Fibroblast of lung (primary cell): Measurements from ENCODE around the gene FKBP10. TPM values are rescaled to one million over a fixed set of nuclear protein-coding genes. Genes with fewer than 3 reads are reported as not detected.

Source experiments
- DNase-seq, 2 donors: peaks; one replicate each; pipeline versions ENCODE4 v3.0.0 to v3.0.0-alpha.2; 2010; ENCODE audit warnings: low read depth in 2 of 2
- H2AFZ ChIP-seq: 2 replicates; pipeline ENCODE4 v1.5.1; 2012; ENCODE audit warnings: low read length, control low read depth, inconsistent platforms
- H3K27ac ChIP-seq: 2 replicates; pipeline ENCODE4 v1.5.1; 2011; ENCODE audit warnings: low read length, control low read depth; ENCODE audit not compliant: insufficient read depth
- H3K27me3 ChIP-seq: 2 replicates; pipeline ENCODE4 v1.5.1; 2011; ENCODE audit warnings: mild to moderate bottlenecking, low read length; ENCODE audit not compliant: control insufficient read depth, insufficient read depth
- H3K36me3 ChIP-seq: 2 replicates; pipeline ENCODE4 v1.5.1; 2011; ENCODE audit warnings: low read length; ENCODE audit not compliant: control insufficient read depth, insufficient read depth
- H3K4me1 ChIP-seq: 2 replicates; pipeline ENCODE4 v1.5.1; 2011; ENCODE audit warnings: low read length; ENCODE audit not compliant: control insufficient read depth, insufficient read depth; ENCODE audit errors: extremely low read depth
- H3K4me2 ChIP-seq: 2 replicates; pipeline ENCODE4 v1.5.1; 2011; ENCODE audit warnings: low read length, control low read depth; ENCODE audit not compliant: insufficient read depth; ENCODE audit errors: extremely low read depth
- H3K4me3 ChIP-seq, 4 experiments: fragments of 200-600 bp in 1 of 4; sonication (generic) in 1 of 4; replicated peaks in 1 of 4; 2 replicates each; pipeline ENCODE4 v1.5.1; 2011 to 2016; ENCODE audit warnings: low read length in 4 of 4, low read depth in 3 of 4, mild to moderate bottlenecking in 3 of 4, control low read depth in 2 of 4, inconsistent platforms in 1 of 4, mixed read lengths in 1 of 4; ENCODE audit not compliant: insufficient read depth in 1 of 4; ENCODE audit errors: control extremely low read depth in 1 of 4
- H3K79me2 ChIP-seq: 2 replicates; pipeline ENCODE4 v1.5.1; 2012; ENCODE audit warnings: mild to moderate bottlenecking, low read length, inconsistent platforms; ENCODE audit not compliant: control insufficient read depth, insufficient read depth
- H3K9ac ChIP-seq: 2 replicates; pipeline ENCODE4 v1.5.1; 2011; ENCODE audit warnings: mild to moderate bottlenecking, low read length, control low read depth; ENCODE audit not compliant: insufficient read depth
- H3K9me3 ChIP-seq: 2 replicates; pipeline ENCODE4 v1.5.1; 2012; ENCODE audit warnings: low read depth, low read length; ENCODE audit not compliant: control insufficient read depth, insufficient read depth
- H4K20me1 ChIP-seq: 2 replicates; pipeline ENCODE4 v1.5.1; 2011; ENCODE audit warnings: low read length; ENCODE audit not compliant: control insufficient read depth, insufficient read depth; ENCODE audit errors: extremely low read depth
- EZH2 ChIP-seq: IDR thresholded peaks from 2 replicates; pipeline ENCODE4 v1.5.1; 2012; ENCODE audit warnings: low read length, control low read depth, mild to moderate bottlenecking; ENCODE audit errors: missing control alignments
- polyA plus RNA-seq, 2 donors: library from polyadenylated mRNA; depleted of rRNA in 1 of 2; stranded (reverse) in 1 of 2; unstranded in 1 of 2; fragments of >200 nt; gene quantifications; 2 replicates each; pipeline ENCODE4 v1.2.1, GENCODE V29; 2011 to 2012; ENCODE audit warnings: missing spikeins in 1 of 2
- total RNA-seq: library from RNA; depleted of rRNA; stranded (reverse); fragments of >200 nt; gene quantifications from 2 replicates; pipeline ENCODE4 v1.2.1, GENCODE V29; 2014
- TF ChIP-seq, protein P1 (sequence below), 2 donors: IDR thresholded peaks in 1 of 2; conservative IDR thresholded peaks in 1 of 2; 1 replicate in 1 of 2; 2 replicates in 1 of 2; pipeline ENCODE4 v1.5.1; 2011 to 2012; ENCODE audit warnings: low read length in 2 of 2, control low read depth in 1 of 2, inconsistent platforms in 1 of 2, low read depth in 1 of 2, mild to moderate bottlenecking in 1 of 2

FKBP10 gene
- total and polyA plus RNA-seq, 2 donors (not counting 1 experiment from before 2014, with no cell fraction given) = 182 to 242 TPM

GRCh38 chr17:41822216-41823140 lies 9.7 kb downstream of the FKBP10 start:
- no peaks in the 10 kb centered on the region for H4K20me1 ChIP-seq
- no peak overlapping the region for H3K4me3 ChIP-seq
- H3K36me3 ChIP-seq = peaks cover 22% of the 10 kb centered on the region
- no peak overlapping the region for H3K9ac ChIP-seq
- no peaks in the 10 kb centered on the region for H3K27me3 ChIP-seq
- H2AFZ ChIP-seq = no peak overlapping the region
- TF ChIP-seq EZH2 = no peak
- TF ChIP-seq, protein P1, sequence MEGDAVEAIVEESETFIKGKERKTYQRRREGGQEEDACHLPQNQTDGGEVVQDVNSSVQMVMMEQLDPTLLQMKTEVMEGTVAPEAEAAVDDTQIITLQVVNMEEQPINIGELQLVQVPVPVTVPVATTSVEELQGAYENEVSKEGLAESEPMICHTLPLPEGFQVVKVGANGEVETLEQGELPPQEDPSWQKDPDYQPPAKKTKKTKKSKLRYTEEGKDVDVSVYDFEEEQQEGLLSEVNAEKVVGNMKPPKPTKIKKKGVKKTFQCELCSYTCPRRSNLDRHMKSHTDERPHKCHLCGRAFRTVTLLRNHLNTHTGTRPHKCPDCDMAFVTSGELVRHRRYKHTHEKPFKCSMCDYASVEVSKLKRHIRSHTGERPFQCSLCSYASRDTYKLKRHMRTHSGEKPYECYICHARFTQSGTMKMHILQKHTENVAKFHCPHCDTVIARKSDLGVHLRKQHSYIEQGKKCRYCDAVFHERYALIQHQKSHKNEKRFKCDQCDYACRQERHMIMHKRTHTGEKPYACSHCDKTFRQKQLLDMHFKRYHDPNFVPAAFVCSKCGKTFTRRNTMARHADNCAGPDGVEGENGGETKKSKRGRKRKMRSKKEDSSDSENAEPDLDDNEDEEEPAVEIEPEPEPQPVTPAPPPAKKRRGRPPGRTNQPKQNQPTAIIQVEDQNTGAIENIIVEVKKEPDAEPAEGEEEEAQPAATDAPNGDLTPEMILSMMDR (conservative IDR thresholded peaks at IDR 0.05 in 1 of 2, IDR thresholded peaks at IDR 0.05 in 1 of 2; ENCODE audit: low read depth in 1 of 2, low read length in 2 of 2) = no peak
- no peak for DNase-seq
- H3K27ac ChIP-seq = no peak overlapping the region
- H3K9me3 ChIP-seq = no peaks in the 10 kb centered on the region
- no peak overlapping the region for H3K4me2 ChIP-seq
- no peaks in the 10 kb centered on the region for H3K79me2 ChIP-seq
- no peaks in the 10 kb centered on the region for H3K4me1 ChIP-seq

DNA sequence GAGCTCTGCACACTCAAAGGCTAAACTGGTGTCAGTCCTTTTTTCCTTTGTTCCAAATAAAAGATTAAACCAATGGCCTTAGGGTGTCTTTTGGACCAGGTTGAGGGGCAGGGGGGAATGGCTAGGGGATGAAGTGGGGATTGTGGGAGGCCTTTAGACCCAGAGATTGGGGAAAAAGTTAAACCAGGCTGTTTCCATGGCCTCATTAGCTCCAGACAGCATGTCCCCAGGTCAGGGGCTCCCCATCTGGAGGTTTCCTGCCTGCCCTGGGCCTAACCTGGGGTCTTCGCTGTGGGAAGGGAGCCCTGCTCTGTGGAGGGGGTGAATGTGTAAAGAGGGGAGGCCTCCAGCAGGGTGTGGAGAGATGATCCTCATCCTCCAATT lies 10.3 kb downstream of the FKBP10 start:
- Histone ChIP-seq H3K36me3 (peaks cover 20% of the 10 kb centered on the region), H2AFZ (no peak overlapping the region), H4K20me1 (no peaks in the 10 kb centered on the region), H3K9ac (no peak overlapping the region), H3K4me2 (no peak overlapping the region), H3K79me2 (no peaks in the 10 kb centered on the region), H3K4me3 (no peak overlapping the region), H3K27me3 (no peaks in the 10 kb centered on the region), H3K4me1 (no peaks in the 10 kb centered on the region), H3K9me3 (no peaks in the 10 kb centered on the region), H3K27ac (no peak overlapping the region)
- no peak for TF ChIP-seq EZH2
- TF ChIP-seq, protein P1 (conservative IDR thresholded peaks at IDR 0.05 in 1 of 2, IDR thresholded peaks at IDR 0.05 in 1 of 2; ENCODE audit: low read depth in 1 of 2, low read length in 2 of 2) = no peak
- no peak for DNase-seq

GRCh38 chr17:41823580-41823979 lies 10.8 kb downstream of the FKBP10 start:
- H3K9me3 ChIP-seq = no peaks in the 10 kb centered on the region
- H3K27ac ChIP-seq = no peak overlapping the region
- no peaks in the 10 kb centered on the region for H3K4me1 ChIP-seq
- no peak overlapping the region for H3K4me3 ChIP-seq
- H4K20me1 ChIP-seq = no peaks in the 10 kb centered on the region
- H3K4me2 ChIP-seq = no peak overlapping the region
- no peaks in the 10 kb centered on the region for H3K27me3 ChIP-seq
- H3K9ac ChIP-seq = no peak overlapping the region
- no peak for DNase-seq
- H3K36me3 ChIP-seq = peaks cover 17% of the 10 kb centered on the region
- H3K79me2 ChIP-seq = no peaks in the 10 kb centered on the region
- no peak overlapping the region for H2AFZ ChIP-seq
- TF ChIP-seq EZH2 = no peak
- TF ChIP-seq, protein P1 (conservative IDR thresholded peaks at IDR 0.05 in 1 of 2, IDR thresholded peaks at IDR 0.05 in 1 of 2; ENCODE audit: low read depth in 1 of 2, low read length in 2 of 2) = no peak
